ENCODE results near the gene KYAT1.
"Not testable (repeated sequence)": the region's sequence is repeated elsewhere in the genome, so short reads cannot be mapped to it uniquely, and the experiment has no call there.

Gene KYAT1

GRCh38 chr9:128843171-128843570, 38.6 kb downstream of the KYAT1 start:
- not testable (repeated sequence) for FAIRE-seq; DNase-seq (ENCODE audit: low spot score)

- FAIRE-seq (no peak), DNase-seq (ENCODE audit: low spot score) (no peak)
Measured at GRCh38 chr9:128841694-128842492, 39.9 kb downstream of the KYAT1 start.

- no peak for DNase-seq (ENCODE audit: low spot score)
- FAIRE-seq: no peak
Measured at GRCh38 chr9:128840524-128840923, 41.2 kb downstream of the KYAT1 start.

- no peak for FAIRE-seq
- no peak for DNase-seq (ENCODE audit: low spot score)
Measured at GRCh38 chr9:128838338-128838737, 43.4 kb downstream of the KYAT1 start.

- no peak for DNase-seq (ENCODE audit: low spot score)
Measured at GRCh38 chr9:128836509-128837145, 45.1 kb downstream of the KYAT1 start.

GRCh38 chr9:128835246-128836210, 46.2 kb downstream of the KYAT1 start:
- no peak for FAIRE-seq

More at GRCh38 chr9:128836509-128837145, 45.1 kb downstream of the KYAT1 start:
- FAIRE-seq: no peak

GRCh38 chr9:128833696-128834095, 48.1 kb downstream of the KYAT1 start:
- no peak for FAIRE-seq
- no peak for DNase-seq (ENCODE audit: low spot score)

More at GRCh38 chr9:128835246-128836210, 46.2 kb downstream of the KYAT1 start:
- DNase-seq (ENCODE audit: low spot score): no peak

GRCh38 chr9:128829477-128830251, 52.1 kb downstream of the KYAT1 start, which contains the start of gene SPOUT1:
SPOUT1 (minus strand) TSS chr9:128829794; CDS start chr9:128829780, 14 bp downstream.
- DNase-seq (ENCODE audit: low spot score): peak; percentile 88
- FAIRE-seq: peak; percentile 60

- DNase-seq (ENCODE audit: low spot score): no peak
- FAIRE-seq: no peak
Measured at GRCh38 chr9:128828719-128829452, 52.9 kb downstream of the KYAT1 start.

- no peak for DNase-seq (ENCODE audit: low spot score)
- no peak for FAIRE-seq
Measured at GRCh38 chr9:128828267-128828666, 53.5 kb downstream of the KYAT1 start.

GRCh38 chr9:128825923-128826700, 55.6 kb downstream of the KYAT1 start:
- no peak for DNase-seq (ENCODE audit: low spot score)
- FAIRE-seq: no peak

- FAIRE-seq: no peak
- no peak for DNase-seq (ENCODE audit: low spot score)
Measured at GRCh38 chr9:128824911-128825310, 56.8 kb downstream of the KYAT1 start.

GRCh38 chr9:128823903-128824406, 57.8 kb downstream of the KYAT1 start:
- FAIRE-seq (no peak), DNase-seq (ENCODE audit: low spot score) (no peak)

- no peak for FAIRE-seq
- DNase-seq (ENCODE audit: low spot score): no peak
Measured at GRCh38 chr9:128823362-128823902, 58.3 kb downstream of the KYAT1 start.

GRCh38 chr9:128822407-128823042, 59.2 kb downstream of the KYAT1 start:
- FAIRE-seq (no peak), DNase-seq (ENCODE audit: low spot score) (no peak)

GRCh38 chr9:128821584-128822406, 60.0 kb downstream of the KYAT1 start:
- no peak for DNase-seq (ENCODE audit: low spot score)
- no peak for FAIRE-seq
